ENCODE results near the gene CAPN15. TPM values are rescaled to one million over a fixed set of nuclear protein-coding genes. Genes with fewer than 3 reads are reported as not detected.

Gene CAPN15
- total and polyA plus RNA-seq, 9 of the 15 experiments (the other 6 are each of a cell fraction or from before 2014, with no cell fraction given): 0.62 to 111 (median 14.2) TPM

GRCh38 chr16:576197-576822 lies 48.8 kb downstream of the CAPN15 start:
- intact Hi-C loops (cut with micrococcal nuclease) (loop anchor here (5.0 kb wide), 1 partner anchor 91 kb away; the partner anchor contains the start of gene RHOT2), in situ Hi-C loops (cut with MboI) (loop anchor here (5.0 kb wide), 1 partner anchor 91 kb away; the partner anchor contains the start of gene RHOT2)
- H4K20me1 ChIP-seq (replicated peaks; ENCODE audit: control insufficient read depth, insufficient read depth, low read length): peaks cover 9% of the 10 kb centered on the region
- no peak overlapping the region for H3K4me3 ChIP-seq
- H3K27me3 ChIP-seq (ENCODE audit: control insufficient read depth in 2 of 2, insufficient read depth in 2 of 2, low read length in 2 of 2): no peaks in the 10 kb centered on the region
- ATAC-seq (no peak), FAIRE-seq (no peak), DNase-seq (ENCODE audit: extremely low read depth in 1 of 4, low spot score in 3 of 4) (no peak)
- no peaks in the 10 kb centered on the region for H3K9me3 ChIP-seq (replicated peaks; ENCODE audit: control insufficient read depth, insufficient read depth, low read depth, low read length)
- BruUV-seq (replicated peaks): no TSS peak
- 77% methylated on average over 16 of the region's 21 CpGs for WGBS (ENCODE audit: insufficient coverage, low coverage, missing lambda C conversion rate)
- peaks cover 26% of the 10 kb centered on the region; the same call in 2 of the 3 replicates for H3K36me3 ChIP-seq (ENCODE audit: control insufficient read depth, insufficient read depth, low read length)
- H3K4me2 ChIP-seq (ENCODE audit: insufficient read depth, low read length): no peak overlapping the region
- peaks cover 3% of the 10 kb centered on the region for H3K9me1 ChIP-seq (ENCODE audit: control insufficient read depth, insufficient read depth, low read length)
- peak overlapping the region in 1 of 2 experiments; percentile 79; a peak in 2 of 4 replicates for H3K9ac ChIP-seq (ENCODE audit: insufficient read depth in 1 of 2, low read depth in 2 of 2, low read length in 2 of 2)
- no peak overlapping the region for H3K27ac ChIP-seq (ENCODE audit: extremely low read depth, low read depth, low read length)
- ChIA-PET POLR2A (interaction anchor here (0.6 to 1.7 kb wide), 7 partner anchors 9 to 209 kb away, joined by 3 to 8 read pairs (median 4); partner anchors contain the start of genes NHLRC4 and WFIKKN1), CTCF (ENCODE audit: low intra/inter-chr PET ratio) (no interaction called here)
- TF ChIP-seq E2F6 (IDR thresholded peaks at IDR 0.05; ENCODE audit: borderline replicate concordance in 1 of 2, extremely low read depth in 1 of 2, insufficient read depth in 1 of 2, insufficient read length in 1 of 2, low read depth in 1 of 2, low read length in 1 of 2, poor library complexity in 1 of 2, severe bottlenecking in 1 of 2): no peak
- TF ChIP-seq CREM (IDR thresholded peaks at IDR 0.05; ENCODE audit: low read depth): no peak
- TF ChIP-seq KLF13 (tag; IDR thresholded peaks at IDR 0.05; ENCODE audit: borderline replicate concordance, low read depth): no peak
- no peak for TF ChIP-seq PURB (CRISPR knock-in tag; IDR thresholded peaks at IDR 0.05; ENCODE audit: low read depth)
- no peak for TF ChIP-seq ILF3 (IDR thresholded peaks at IDR 0.05; ENCODE audit: borderline replicate concordance)
- no peak for TF ChIP-seq FOXK1 (CRISPR knock-in tag; IDR thresholded peaks at IDR 0.05; ENCODE audit: borderline replicate concordance)
- no peak for TF ChIP-seq HDAC1 (IDR thresholded peaks at IDR 0.05)
- TF ChIP-seq ZFX (CRISPR knock-in tag; IDR thresholded peaks at IDR 0.05): peak; percentile 25; the same call in 1 of the 2 replicates
- TF ChIP-seq, protein P1, sequence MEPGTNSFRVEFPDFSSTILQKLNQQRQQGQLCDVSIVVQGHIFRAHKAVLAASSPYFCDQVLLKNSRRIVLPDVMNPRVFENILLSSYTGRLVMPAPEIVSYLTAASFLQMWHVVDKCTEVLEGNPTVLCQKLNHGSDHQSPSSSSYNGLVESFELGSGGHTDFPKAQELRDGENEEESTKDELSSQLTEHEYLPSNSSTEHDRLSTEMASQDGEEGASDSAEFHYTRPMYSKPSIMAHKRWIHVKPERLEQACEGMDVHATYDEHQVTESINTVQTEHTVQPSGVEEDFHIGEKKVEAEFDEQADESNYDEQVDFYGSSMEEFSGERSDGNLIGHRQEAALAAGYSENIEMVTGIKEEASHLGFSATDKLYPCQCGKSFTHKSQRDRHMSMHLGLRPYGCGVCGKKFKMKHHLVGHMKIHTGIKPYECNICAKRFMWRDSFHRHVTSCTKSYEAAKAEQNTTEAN (CRISPR knock-in tag; IDR thresholded peaks at IDR 0.05): no peak
- TF ChIP-seq BRCA1 (IDR thresholded peaks at IDR 0.05): no peak
- no peak for TF ChIP-seq BRCA1 (CRISPR knock-in tag; IDR thresholded peaks at IDR 0.05)
- TF ChIP-seq MTA3 (IDR thresholded peaks at IDR 0.05; ENCODE audit: borderline replicate concordance): no peak
- TF ChIP-seq FOXJ3 (CRISPR knock-in tag; IDR thresholded peaks at IDR 0.05): no peak
- TF ChIP-seq ILK (tag; IDR thresholded peaks at IDR 0.05; ENCODE audit: borderline replicate concordance, low read depth): no peak
- TF ChIP-seq ADNP (tag; IDR thresholded peaks at IDR 0.05): no peak
- TF ChIP-seq POLR2G (IDR thresholded peaks at IDR 0.05; ENCODE audit: low read depth, low read length): peak; percentile 61
- TF ChIP-seq RBM15 (IDR thresholded peaks at IDR 0.05; ENCODE audit: insufficient read depth, low read length): no peak
- peak; percentile 12 for TF ChIP-seq RBFOX2 (IDR thresholded peaks at IDR 0.05; ENCODE audit: low read depth, low read length)
- H2AFZ ChIP-seq (ENCODE audit: low read depth, low read length): no peak overlapping the region
- peaks cover 0 to 89% of the 10 kb centered on the region in 2 experiments; a peak in 4 of 5 replicates for H3K4me1 ChIP-seq (replicated peaks in 1 of 2; ENCODE audit: control insufficient read depth in 2 of 2, insufficient read depth in 2 of 2, low read length in 2 of 2)
- H3K79me2 ChIP-seq (ENCODE audit: control insufficient read depth, insufficient read depth, low read length): peaks cover 9% of the 10 kb centered on the region; the same call in 2 of the 3 replicates

Measured in K562 (cell line).